IPS DF 6.9 (cell line): ENCODE measurements around the gene ACADS.

Experiments used
- DNase-seq: peaks from one replicate; pipeline ENCODE4 v3.0.0-alpha.2; 2013; ENCODE audit warnings: low read depth, low spot score
- H3K27ac ChIP-seq: one replicate; pipeline ENCODE4 v1.5.1; 2013; ENCODE audit warnings: low read length, control low read depth
- H3K27me3 ChIP-seq: 2 replicates; pipeline ENCODE4 v1.6.1; 2013; ENCODE audit warnings: mild to moderate bottlenecking, low read length; ENCODE audit not compliant: control insufficient read depth, insufficient read depth
- H3K36me3 ChIP-seq: 2 replicates; pipeline ENCODE4 v1.6.1; 2013; ENCODE audit warnings: low read length; ENCODE audit not compliant: control insufficient read depth, insufficient read depth
- H3K4me1 ChIP-seq: 2 replicates; pipeline ENCODE4 v1.6.1; 2013; ENCODE audit warnings: low read length; ENCODE audit not compliant: control insufficient read depth, insufficient read depth
- H3K4me3 ChIP-seq: 2 replicates; pipeline ENCODE4 v1.5.1; 2013; ENCODE audit warnings: mild to moderate bottlenecking, low read length
- H3K9me3 ChIP-seq: 2 replicates; pipeline ENCODE4 v1.6.1; 2013; ENCODE audit warnings: low read length, inconsistent platforms; ENCODE audit not compliant: control insufficient read depth, insufficient read depth
- WGBS: extraction: QIAGEN DNeasy Blood & Tissue Kit; methylation state at CpG from one replicate; pipeline ENCODE4 v1.1.7; 2013; ENCODE audit warnings: mixed read lengths, missing lambda C conversion rate; ENCODE audit not compliant: insufficient read length, insufficient coverage; 5-methylcytosine and 5-hydroxymethylcytosine counted together

ACADS gene

GRCh38 chr12:120712610-120713009, 13.0 kb upstream of the ACADS start:
- Histone ChIP-seq H3K9me3 (no peaks in the 10 kb centered on the region), H3K4me3 (no peak overlapping the region), H3K27ac (no peak overlapping the region), H3K4me1 (peaks cover 3% of the 10 kb centered on the region), H3K27me3 (no peaks in the 10 kb centered on the region), H3K36me3 (peaks cover 21% of the 10 kb centered on the region; the same call in 1 of the 2 replicates)
- DNase-seq, result no peak
- no CpG with 5 or more reads among the region's 6 CpGs for WGBS

DNA sequence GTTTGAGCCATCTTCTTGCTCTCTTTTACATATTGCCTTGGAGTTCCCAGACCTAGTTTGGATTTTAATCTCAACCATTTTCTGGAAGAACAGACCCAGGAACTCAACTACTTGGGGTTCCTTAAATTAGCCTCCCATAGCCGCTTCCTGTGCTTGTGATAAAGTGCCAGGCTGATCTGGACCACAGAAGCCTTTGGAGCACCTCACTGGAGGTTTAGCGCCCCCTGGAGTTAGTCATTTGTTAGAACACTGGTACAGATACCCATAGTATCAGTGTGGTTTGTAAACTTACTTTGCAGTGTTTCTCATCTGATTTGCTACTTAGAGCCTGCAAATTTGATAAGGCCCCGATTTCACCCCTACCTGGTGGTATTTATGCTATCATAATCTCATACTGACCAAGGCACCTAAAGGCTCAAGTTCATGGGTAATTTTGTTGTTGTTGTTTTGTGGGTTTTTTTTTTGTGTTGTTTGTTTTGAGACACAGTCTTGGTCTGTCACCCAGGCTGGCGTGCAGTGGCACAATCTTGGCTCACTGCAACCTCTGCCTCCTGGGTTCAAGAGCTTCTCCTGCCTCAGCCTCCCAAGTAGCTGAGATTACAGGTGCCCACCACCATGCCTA, 11.7 kb upstream of the ACADS start:
- no peaks in the 10 kb centered on the region for H3K27me3 ChIP-seq
- DNase-seq, result peak; percentile 71
- no peak overlapping the region for H3K27ac ChIP-seq
- H3K9me3 ChIP-seq, result no peaks in the 10 kb centered on the region
- no CpG with 5 or more reads among the region's 4 CpGs for WGBS
- peaks cover 3% of the 10 kb centered on the region for H3K4me1 ChIP-seq
- H3K36me3 ChIP-seq, result peaks cover 28% of the 10 kb centered on the region; the same call in 1 of the 2 replicates
- no peak overlapping the region for H3K4me3 ChIP-seq

GRCh38 chr12:120718055-120718454, 7.6 kb upstream of the ACADS start:
- Histone ChIP-seq H3K4me3 (no peak overlapping the region), H3K27me3 (no peaks in the 10 kb centered on the region), H3K36me3 (peaks cover 55% of the 10 kb centered on the region), H3K27ac (no peak overlapping the region), H3K9me3 (no peaks in the 10 kb centered on the region), H3K4me1 (no peaks in the 10 kb centered on the region)
- WGBS, result no CpG with 5 or more reads among the region's 9 CpGs
- DNase-seq, result no peak

DNA sequence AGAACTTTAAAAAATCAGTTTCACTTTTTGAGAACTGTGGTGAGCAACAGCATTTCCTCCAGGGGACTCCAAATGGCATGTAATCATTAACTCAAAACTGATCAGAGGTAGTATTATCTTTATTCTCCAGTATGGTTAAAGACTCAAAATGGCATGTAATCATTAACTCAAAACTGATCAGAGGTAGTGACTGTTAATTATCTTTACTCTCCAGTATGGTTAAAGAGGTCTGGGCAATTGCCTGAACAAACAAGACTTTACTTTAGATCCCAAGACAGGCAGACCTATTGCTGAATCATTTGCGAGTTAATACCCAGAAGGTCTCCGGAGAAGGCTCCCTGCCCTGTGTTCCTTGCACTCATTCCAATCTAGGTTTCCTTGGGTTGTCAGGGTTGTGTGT, 6.6 kb upstream of the ACADS start:
- H3K27ac ChIP-seq, result no peak overlapping the region
- WGBS, result no CpG with 5 or more reads among the region's 2 CpGs
- DNase-seq, result no peak
- H3K4me1 ChIP-seq, result no peaks in the 10 kb centered on the region
- peaks cover 53% of the 10 kb centered on the region for H3K36me3 ChIP-seq
- H3K27me3 ChIP-seq, result no peaks in the 10 kb centered on the region
- H3K4me3 ChIP-seq, result no peak overlapping the region
- H3K9me3 ChIP-seq, result no peaks in the 10 kb centered on the region

DNA sequence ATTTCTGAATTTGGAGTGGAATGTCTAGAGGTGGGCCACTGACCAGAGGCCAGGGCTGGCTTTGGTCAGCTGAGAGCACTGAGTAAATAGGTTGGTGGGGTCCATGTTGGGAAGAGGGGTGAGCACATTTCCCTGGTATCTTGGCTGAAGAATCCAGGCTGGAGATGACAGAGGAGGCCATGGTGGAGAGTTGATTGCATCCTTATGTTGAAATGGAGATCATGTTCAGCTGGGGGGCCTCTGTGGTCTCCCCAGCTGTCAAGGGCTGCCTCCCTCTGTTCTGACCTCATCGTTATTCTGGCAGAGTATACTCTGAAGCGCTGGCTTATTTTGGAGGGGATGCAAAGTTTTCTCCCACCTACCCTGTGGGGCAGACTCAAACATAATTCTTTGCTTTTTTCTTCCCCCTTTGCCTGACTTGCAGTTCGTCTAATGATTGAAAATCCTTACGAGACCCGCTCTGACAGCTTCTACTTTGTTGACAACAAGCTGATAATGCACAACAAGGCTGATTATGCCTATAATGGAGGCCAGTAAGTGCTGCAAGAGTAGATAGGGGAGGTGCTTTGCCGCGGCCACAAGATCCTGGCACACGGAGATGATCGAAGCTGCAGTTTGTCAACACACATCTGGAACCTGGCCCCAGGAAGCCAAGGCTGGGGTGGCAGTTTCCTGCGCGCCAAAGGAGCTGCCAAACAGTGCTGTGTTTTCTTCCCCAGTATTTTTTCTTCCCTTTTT, 6.0 kb upstream of the ACADS start:
- no CpG with 5 or more reads among the region's 11 CpGs for WGBS
- Histone ChIP-seq H3K4me3 (no peak overlapping the region), H3K9me3 (no peaks in the 10 kb centered on the region), H3K4me1 (no peaks in the 10 kb centered on the region), H3K36me3 (peaks cover 50% of the 10 kb centered on the region), H3K27me3 (no peaks in the 10 kb centered on the region), H3K27ac (no peak overlapping the region)
- DNase-seq, result no peak

- H3K27ac ChIP-seq, result no peak overlapping the region
- WGBS, result no CpG with 5 or more reads among the region's 7 CpGs
- no peaks in the 10 kb centered on the region for H3K4me1 ChIP-seq
- DNase-seq, result no peak
- H3K9me3 ChIP-seq, result no peaks in the 10 kb centered on the region
- peaks cover 45% of the 10 kb centered on the region for H3K36me3 ChIP-seq
- no peak overlapping the region for H3K4me3 ChIP-seq
- H3K27me3 ChIP-seq, result no peaks in the 10 kb centered on the region
Observed at GRCh38 chr12:120720234-120720986, 5.2 kb upstream of the ACADS start.

GRCh38 chr12:120720987-120721801, 4.4 kb upstream of the ACADS start:
- H3K36me3 ChIP-seq, result peaks cover 45% of the 10 kb centered on the region
- H3K27ac ChIP-seq, result no peak overlapping the region
- H3K9me3 ChIP-seq, result no peaks in the 10 kb centered on the region
- no peak for DNase-seq
- no peaks in the 10 kb centered on the region for H3K27me3 ChIP-seq
- no peaks in the 10 kb centered on the region for H3K4me1 ChIP-seq
- no CpG with 5 or more reads among the region's 10 CpGs for WGBS
- no peak overlapping the region for H3K4me3 ChIP-seq

GRCh38 chr12:120721866-120722265, 3.8 kb upstream of the ACADS start:
- Histone ChIP-seq H3K27ac (no peak overlapping the region), H3K9me3 (no peaks in the 10 kb centered on the region), H3K27me3 (no peaks in the 10 kb centered on the region), H3K4me3 (no peak overlapping the region), H3K36me3 (peaks cover 38% of the 10 kb centered on the region), H3K4me1 (no peaks in the 10 kb centered on the region)
- no peak for DNase-seq
- no CpG with 5 or more reads among the region's 3 CpGs for WGBS

DNA sequence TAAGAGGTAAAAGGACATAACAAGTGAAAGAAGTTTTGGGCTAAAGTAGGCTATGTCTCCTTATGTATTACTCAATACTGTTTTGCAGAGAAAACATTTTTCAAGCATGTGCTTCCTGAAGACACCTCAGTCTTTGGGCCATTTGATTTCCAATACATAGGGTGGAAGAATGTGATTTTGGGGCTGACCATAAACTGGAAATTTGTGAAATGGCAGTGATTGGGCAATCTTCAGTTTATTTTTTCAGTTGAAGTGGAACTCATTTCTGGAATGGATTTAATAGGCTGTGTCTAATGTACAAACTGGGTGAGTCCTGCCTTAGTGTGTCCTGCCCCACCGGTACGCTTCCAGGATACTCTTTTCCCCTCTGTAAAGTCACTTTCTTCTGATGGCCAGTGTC, 2.8 kb upstream of the ACADS start:
- H3K36me3 ChIP-seq, result peaks cover 36% of the 10 kb centered on the region
- H3K27me3 ChIP-seq, result no peaks in the 10 kb centered on the region
- DNase-seq, result no peak
- no CpG with 5 or more reads among the region's 2 CpGs for WGBS
- H3K4me1 ChIP-seq, result no peaks in the 10 kb centered on the region
- no peaks in the 10 kb centered on the region for H3K9me3 ChIP-seq
- no peak overlapping the region for H3K4me3 ChIP-seq
- H3K27ac ChIP-seq, result no peak overlapping the region

GRCh38 chr12:120724720-120725119, 906 bp upstream of the ACADS start:
- no peak overlapping the region for H3K27ac ChIP-seq
- DNase-seq, result no peak
- no peak overlapping the region for H3K4me3 ChIP-seq
- WGBS, result no CpG with 5 or more reads among the region's 5 CpGs
- no peaks in the 10 kb centered on the region for H3K27me3 ChIP-seq
- no peaks in the 10 kb centered on the region for H3K9me3 ChIP-seq
- no peaks in the 10 kb centered on the region for H3K4me1 ChIP-seq
- H3K36me3 ChIP-seq, result peaks cover 24% of the 10 kb centered on the region
